OCI-LY1 (cell line): ENCODE measurements around the gene RTL1.

Experiments
- H2AFZ ChIP-seq: fragments of 200-600 bp; sonication (generic), shearing (Covaris generic); 2 replicates; pipeline ENCODE4 v1.6.0; 2014; ENCODE audit warnings: antibody characterized with exemption, mild to moderate bottlenecking, low read length
- H3F3A ChIP-seq: fragments of 200-600 bp; sonication (generic), shearing (Covaris generic); 2 replicates; pipeline ENCODE4 v1.6.0; 2014; ENCODE audit warnings: mild to moderate bottlenecking, antibody characterized with exemption, low read length, moderate library complexity; ENCODE audit not compliant: insufficient read depth
- H3K27ac ChIP-seq: fragments of 200-600 bp; sonication (generic); 2 replicates; pipeline ENCODE4 v1.5.1; 2014; ENCODE audit warnings: low read length, mixed run types, mild to moderate bottlenecking, low read depth; ENCODE audit not compliant: poor library complexity, severe bottlenecking
- H3K27me3 ChIP-seq: fragments of 200-600 bp; sonication (generic); 2 replicates; pipeline ENCODE4 v1.6.0; 2014; ENCODE audit warnings: antibody characterized with exemption, mild to moderate bottlenecking, low read length, moderate library complexity; ENCODE audit not compliant: insufficient read depth
- H3K36me3 ChIP-seq: fragments of 200-600 bp; sonication (generic); 2 replicates; pipeline ENCODE4 v1.6.1; 2014; ENCODE audit warnings: mild to moderate bottlenecking, antibody characterized with exemption, low read length, moderate library complexity, mixed read lengths; ENCODE audit not compliant: insufficient read depth
- H3K4me1 ChIP-seq: fragments of 200-600 bp; sonication (generic); 2 replicates; pipeline ENCODE4 v1.5.1; 2014; ENCODE audit warnings: mild to moderate bottlenecking, low read length, moderate library complexity; ENCODE audit not compliant: insufficient read depth, severe bottlenecking
- H3K4me2 ChIP-seq: fragments of 200-600 bp; sonication (generic), shearing (Covaris generic); 2 replicates; pipeline ENCODE4 v1.6.1; 2014; ENCODE audit warnings: low read length
- H3K4me3 ChIP-seq: fragments of 200-600 bp; sonication (generic); 2 replicates; pipeline ENCODE4 v1.5.1; 2014; ENCODE audit warnings: low read length, low read depth, mild to moderate bottlenecking, mixed read lengths; ENCODE audit not compliant: poor library complexity, severe bottlenecking
- H3K79me2 ChIP-seq: fragments of 200-600 bp; shearing (Covaris generic); 2 replicates; pipeline ENCODE4 v1.6.1; 2016; ENCODE audit warnings: mixed run types, low read length, mixed read lengths; ENCODE audit not compliant: insufficient read depth
- H3K9ac ChIP-seq: fragments of 200-600 bp; sonication (generic), shearing (Covaris generic); 2 replicates; pipeline ENCODE4 v1.6.1; 2014; ENCODE audit warnings: mild to moderate bottlenecking, low read length, mixed read lengths
- H3K9me2 ChIP-seq: fragments of 200-600 bp; sonication (generic), shearing (Covaris generic); 2 replicates; pipeline ENCODE4 v1.6.1; 2014; ENCODE audit warnings: low read depth, mild to moderate bottlenecking, low read length, mixed read lengths
- H3K9me3 ChIP-seq: fragments of 200-600 bp; shearing (Covaris generic); 2 replicates; pipeline ENCODE4 v1.6.1; 2014; ENCODE audit warnings: low read length, mixed read lengths
- H4K20me1 ChIP-seq: fragments of 200-600 bp; sonication (generic), shearing (Covaris generic); 2 replicates; pipeline ENCODE4 v1.6.0; 2016; ENCODE audit warnings: mild to moderate bottlenecking, low read length; ENCODE audit not compliant: insufficient read depth
- EZH2 ChIP-seq: fragments of 200-600 bp; sonication (generic), shearing (Covaris generic); IDR thresholded peaks from 2 replicates; pipeline ENCODE4 v1.8.0; 2017; ENCODE audit warnings: borderline replicate concordance, mixed run types, mild to moderate bottlenecking, antibody characterized with exemption, low read length, moderate library complexity, mixed read lengths
- TF ChIP-seq, protein P1 (sequence below): fragments of 200-600 bp; sonication (generic), shearing (Covaris generic); IDR thresholded peaks from 2 replicates; pipeline ENCODE4 v1.5.1; 2017; ENCODE audit warnings: mild to moderate bottlenecking, antibody characterized with exemption, low read length, moderate library complexity, mixed read lengths

Gene RTL1

DNA sequence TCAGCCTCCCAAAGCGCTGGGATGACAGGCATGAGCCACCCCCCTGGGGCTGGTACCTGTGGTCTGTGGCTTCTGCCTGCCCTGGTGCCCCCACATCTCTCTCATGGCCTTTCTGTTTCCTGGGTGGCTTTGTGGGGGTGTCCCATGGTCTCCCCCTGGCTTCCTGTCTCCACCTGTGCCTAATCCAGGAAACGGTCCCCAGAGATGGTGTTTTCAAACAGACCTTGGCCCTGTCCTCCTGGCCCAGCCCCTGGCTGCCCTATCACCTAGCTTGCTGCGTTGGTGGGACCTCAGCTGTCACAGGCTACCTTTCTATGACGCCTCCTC is 59.5 kb downstream of the RTL1 start:
- no peak overlapping the region for H3K4me2 ChIP-seq
- H3K27ac ChIP-seq = no peak overlapping the region
- H3K9me2 ChIP-seq = no peaks in the 10 kb centered on the region
- TF ChIP-seq, protein P1, sequence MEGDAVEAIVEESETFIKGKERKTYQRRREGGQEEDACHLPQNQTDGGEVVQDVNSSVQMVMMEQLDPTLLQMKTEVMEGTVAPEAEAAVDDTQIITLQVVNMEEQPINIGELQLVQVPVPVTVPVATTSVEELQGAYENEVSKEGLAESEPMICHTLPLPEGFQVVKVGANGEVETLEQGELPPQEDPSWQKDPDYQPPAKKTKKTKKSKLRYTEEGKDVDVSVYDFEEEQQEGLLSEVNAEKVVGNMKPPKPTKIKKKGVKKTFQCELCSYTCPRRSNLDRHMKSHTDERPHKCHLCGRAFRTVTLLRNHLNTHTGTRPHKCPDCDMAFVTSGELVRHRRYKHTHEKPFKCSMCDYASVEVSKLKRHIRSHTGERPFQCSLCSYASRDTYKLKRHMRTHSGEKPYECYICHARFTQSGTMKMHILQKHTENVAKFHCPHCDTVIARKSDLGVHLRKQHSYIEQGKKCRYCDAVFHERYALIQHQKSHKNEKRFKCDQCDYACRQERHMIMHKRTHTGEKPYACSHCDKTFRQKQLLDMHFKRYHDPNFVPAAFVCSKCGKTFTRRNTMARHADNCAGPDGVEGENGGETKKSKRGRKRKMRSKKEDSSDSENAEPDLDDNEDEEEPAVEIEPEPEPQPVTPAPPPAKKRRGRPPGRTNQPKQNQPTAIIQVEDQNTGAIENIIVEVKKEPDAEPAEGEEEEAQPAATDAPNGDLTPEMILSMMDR = no peak
- TF ChIP-seq EZH2 = no peak
- H3K9ac ChIP-seq = no peak overlapping the region
- no peaks in the 10 kb centered on the region for H3K4me1 ChIP-seq
- no peaks in the 10 kb centered on the region for H3K9me3 ChIP-seq
- H3K79me2 ChIP-seq = no peaks in the 10 kb centered on the region
- H3F3A ChIP-seq = no peaks in the 10 kb centered on the region
- no peaks in the 10 kb centered on the region for H3K36me3 ChIP-seq
- H3K27me3 ChIP-seq = no peaks in the 10 kb centered on the region
- H2AFZ ChIP-seq = no peak overlapping the region
- H4K20me1 ChIP-seq = no peaks in the 10 kb centered on the region
- no peak overlapping the region for H3K4me3 ChIP-seq

DNA sequence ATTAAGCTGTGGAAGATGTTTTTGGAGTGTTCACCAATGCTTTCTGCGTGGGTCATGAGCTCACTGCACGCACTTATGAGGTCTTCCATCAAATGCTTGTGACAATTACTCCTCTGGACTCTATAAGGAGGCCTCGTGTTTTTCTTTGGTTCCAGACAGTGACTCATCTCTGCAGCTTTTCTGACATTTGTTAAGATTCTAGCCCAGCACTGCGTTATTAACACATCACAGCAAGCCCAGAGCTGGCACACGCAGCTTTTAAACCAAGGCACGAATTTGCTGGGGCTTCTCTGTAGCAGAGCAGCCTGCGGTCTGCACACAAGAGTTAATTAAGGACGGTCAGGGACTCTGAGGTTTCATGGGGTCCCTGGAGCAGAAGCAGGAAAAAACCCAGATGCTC is 60.7 kb downstream of the RTL1 start:
- Histone ChIP-seq H3K4me2 (no peak overlapping the region), H4K20me1 (no peaks in the 10 kb centered on the region), H3K9me3 (no peaks in the 10 kb centered on the region), H3K9ac (no peak overlapping the region), H3F3A (no peaks in the 10 kb centered on the region), H3K27me3 (no peaks in the 10 kb centered on the region; the same call in 1 of the 2 replicates), H3K4me1 (no peaks in the 10 kb centered on the region), H3K9me2 (no peaks in the 10 kb centered on the region), H3K27ac (no peak overlapping the region), H2AFZ (no peak overlapping the region), H3K4me3 (no peak overlapping the region), H3K79me2 (no peaks in the 10 kb centered on the region), H3K36me3 (no peaks in the 10 kb centered on the region)
- no peak for TF ChIP-seq EZH2
- TF ChIP-seq, protein P1 = no peak

DNA sequence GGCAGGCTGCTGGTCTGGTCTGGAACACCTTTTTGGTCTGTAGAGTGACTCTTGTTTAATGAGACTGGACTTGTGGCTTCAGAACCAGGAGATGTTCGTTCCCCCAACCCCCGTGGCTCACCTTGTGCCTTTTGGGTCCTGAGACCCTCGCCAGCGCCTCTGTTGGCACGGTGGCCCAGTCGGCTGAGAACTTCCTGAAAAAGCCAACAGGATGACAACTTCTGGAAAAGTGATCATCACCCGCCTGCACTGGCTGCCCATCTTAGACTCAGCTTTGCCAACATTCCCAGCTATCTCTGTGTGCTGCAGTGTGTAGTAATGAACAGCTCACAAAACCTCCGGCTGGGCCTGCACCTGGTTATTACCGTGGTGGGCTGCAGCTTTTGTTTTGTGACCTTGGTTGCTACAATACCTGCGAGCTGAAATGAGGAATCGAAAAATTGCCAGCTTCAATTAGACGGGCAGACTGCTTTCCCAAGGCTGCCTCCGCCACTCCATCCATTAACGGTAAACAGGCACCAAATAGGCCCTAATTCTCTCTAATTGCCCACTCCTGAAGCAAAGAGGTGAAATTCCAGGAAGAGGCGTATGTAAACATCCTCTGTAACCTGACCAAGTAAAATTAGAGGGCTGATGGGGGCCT is 61.6 kb downstream of the RTL1 start:
- Histone ChIP-seq H3K27me3 (no peaks in the 10 kb centered on the region; the same call in 1 of the 2 replicates), H2AFZ (no peak overlapping the region), H3K4me3 (no peak overlapping the region), H3K9me2 (no peaks in the 10 kb centered on the region), H3K27ac (no peak overlapping the region), H3K4me2 (no peak overlapping the region), H3K9me3 (no peaks in the 10 kb centered on the region), H3K9ac (no peak overlapping the region), H3K36me3 (no peaks in the 10 kb centered on the region), H3K4me1 (no peaks in the 10 kb centered on the region), H3F3A (no peaks in the 10 kb centered on the region), H3K79me2 (no peaks in the 10 kb centered on the region), H4K20me1 (no peaks in the 10 kb centered on the region)
- no peak for TF ChIP-seq EZH2
- TF ChIP-seq, protein P1 = no peak
